SK-N-MC (cell line): ENCODE results near the gene TRIM39.

Experiments
- EZH2 ChIP-seq: fragments of 200-600 bp; sonication (generic); IDR thresholded peaks from one replicate; pipeline ENCODE4 v1.6.1; 2017; ENCODE audit warnings: antibody characterized with exemption
- POLR2AphosphoS5 ChIP-seq: IDR thresholded peaks from 2 replicates; pipeline ENCODE4 v1.6.1; 2012; ENCODE audit warnings: mild to moderate bottlenecking, low read depth, low read length, borderline replicate concordance

DNA sequence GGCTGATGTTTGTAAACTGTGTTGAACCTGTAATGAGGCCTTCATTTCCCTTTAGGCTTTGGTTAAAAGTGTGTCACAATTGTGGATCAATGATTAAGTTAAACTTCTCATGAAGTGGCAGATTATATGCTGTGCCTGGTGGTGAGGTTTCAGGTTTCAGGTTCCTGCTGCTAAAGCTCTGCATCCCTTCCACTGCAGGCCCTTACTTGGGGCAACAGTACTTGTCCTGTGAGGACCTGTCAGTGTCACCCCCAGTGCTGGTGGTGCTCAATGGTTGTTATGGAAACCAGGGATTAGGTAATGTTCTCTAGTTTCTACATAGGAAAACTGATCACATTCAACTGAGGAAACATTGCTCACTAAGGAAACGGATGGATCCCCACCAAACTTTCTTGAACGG lies 36.7 kb downstream of the TRIM39 start:
- TF ChIP-seq POLR2AphosphoS5 (no peak), EZH2 (no peak)
